HG03066 (cell line): ENCODE data around the gene ARHGEF10L.
"Not testable (repeated sequence)": the region's sequence is repeated elsewhere in the genome, so short reads cannot be mapped to it uniquely, and the experiment has no call there.

Experiments
- ATAC-seq: cut with Tn5 transposase; IDR thresholded peaks from one replicate; pipeline ENCODE4 v1.9.1; 2021; ENCODE audit warnings: low read depth; ENCODE audit not compliant: unreplicated experiment

Gene ARHGEF10L

GRCh38 chr1:17725811-17726582 lies 186.5 kb downstream of the ARHGEF10L start:
- no peak for ATAC-seq

- no peak for ATAC-seq
Observed at GRCh38 chr1:17728123-17728712, 188.7 kb downstream of the ARHGEF10L start.

- ATAC-seq: no peak
Observed at GRCh38 chr1:17729248-17729647, 189.8 kb downstream of the ARHGEF10L start.

GRCh38 chr1:17729909-17730308 lies 190.4 kb downstream of the ARHGEF10L start:
- no peak for ATAC-seq

- ATAC-seq: no peak
Observed at GRCh38 chr1:17731460-17731859, 192.0 kb downstream of the ARHGEF10L start.

- no peak for ATAC-seq
Observed at GRCh38 chr1:17732475-17732874, 193.0 kb downstream of the ARHGEF10L start.

- no peak for ATAC-seq
Observed at GRCh38 chr1:17733661-17734060, 194.2 kb downstream of the ARHGEF10L start.

- no peak for ATAC-seq
Observed at GRCh38 chr1:17734609-17735008, 195.1 kb downstream of the ARHGEF10L start.

GRCh38 chr1:17735348-17735747 lies 195.8 kb downstream of the ARHGEF10L start:
- ATAC-seq: no peak

- ATAC-seq: no peak
Observed at GRCh38 chr1:17735793-17736192, 196.3 kb downstream of the ARHGEF10L start.

GRCh38 chr1:17736625-17737024 lies 197.1 kb downstream of the ARHGEF10L start:
- ATAC-seq: no peak

GRCh38 chr1:17739050-17739449 lies 199.6 kb downstream of the ARHGEF10L start:
- no peak for ATAC-seq

GRCh38 chr1:17741052-17741451 lies 201.6 kb downstream of the ARHGEF10L start:
- no peak for ATAC-seq

- no peak for ATAC-seq
Observed at GRCh38 chr1:17742583-17742982, 203.1 kb downstream of the ARHGEF10L start.

GRCh38 chr1:17743008-17743647 lies 203.6 kb downstream of the ARHGEF10L start:
- ATAC-seq: no peak

- ATAC-seq: no peak
Observed at GRCh38 chr1:17743925-17744324, 204.4 kb downstream of the ARHGEF10L start.

GRCh38 chr1:17744666-17745478 lies 205.4 kb downstream of the ARHGEF10L start:
- no peak for ATAC-seq

GRCh38 chr1:17745479-17745955 lies 206.0 kb downstream of the ARHGEF10L start:
- ATAC-seq: no peak

GRCh38 chr1:17746281-17746680 lies 206.8 kb downstream of the ARHGEF10L start:
- not testable (repeated sequence) for ATAC-seq

- ATAC-seq: no peak
Observed at GRCh38 chr1:17746920-17747319, 207.4 kb downstream of the ARHGEF10L start.
